ENCODE data around the gene RFC4.

RFC4 gene

GRCh38 chr3:186806089-186807055 lies at the start of gene RFC4 (continued):
- TF ChIP-seq, protein P1, sequence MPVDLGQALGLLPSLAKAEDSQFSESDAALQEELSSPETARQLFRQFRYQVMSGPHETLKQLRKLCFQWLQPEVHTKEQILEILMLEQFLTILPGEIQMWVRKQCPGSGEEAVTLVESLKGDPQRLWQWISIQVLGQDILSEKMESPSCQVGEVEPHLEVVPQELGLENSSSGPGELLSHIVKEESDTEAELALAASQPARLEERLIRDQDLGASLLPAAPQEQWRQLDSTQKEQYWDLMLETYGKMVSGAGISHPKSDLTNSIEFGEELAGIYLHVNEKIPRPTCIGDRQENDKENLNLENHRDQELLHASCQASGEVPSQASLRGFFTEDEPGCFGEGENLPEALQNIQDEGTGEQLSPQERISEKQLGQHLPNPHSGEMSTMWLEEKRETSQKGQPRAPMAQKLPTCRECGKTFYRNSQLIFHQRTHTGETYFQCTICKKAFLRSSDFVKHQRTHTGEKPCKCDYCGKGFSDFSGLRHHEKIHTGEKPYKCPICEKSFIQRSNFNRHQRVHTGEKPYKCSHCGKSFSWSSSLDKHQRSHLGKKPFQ (tag by site-specific recombination; IDR thresholded peaks at IDR 0.05) = no peak
- TF ChIP-seq YY2 (tag by site-specific recombination; IDR thresholded peaks at IDR 0.05) (no peak), ZXDB (tag by site-specific recombination; IDR thresholded peaks at IDR 0.05) (peak; percentile 65; the same call in 1 of the 2 replicates), SCRT2 (tag by site-specific recombination; IDR thresholded peaks at IDR 0.05) (no peak), ZNF701 (tag by site-specific recombination; IDR thresholded peaks at IDR 0.05) (no peak), PRDM4 (tag by site-specific recombination; IDR thresholded peaks at IDR 0.05) (no peak; the same call in 1 of the 2 replicates), ZNF16 (tag by site-specific recombination; IDR thresholded peaks at IDR 0.05; ENCODE audit: low read depth) (no peak), ZNF10 (tag by site-specific recombination; IDR thresholded peaks at IDR 0.05) (no peak), ZNF560 (tag by site-specific recombination; IDR thresholded peaks at IDR 0.05; ENCODE audit: borderline replicate concordance) (no peak), ZNF112 (tag by site-specific recombination; IDR thresholded peaks at IDR 0.05) (no peak), ZNF175 (tag by site-specific recombination; IDR thresholded peaks at IDR 0.05) (no peak), ZFP69B (tag by site-specific recombination; IDR thresholded peaks at IDR 0.05) (0 out of 2 replicates have a peak, but pooled peaks have one; percentile 31), ZNF629 (tag by site-specific recombination; IDR thresholded peaks at IDR 0.05) (peak; percentile 88), KLF16 (tag by site-specific recombination; IDR thresholded peaks at IDR 0.05) (no peak), ZNF423 (tag by site-specific recombination; IDR thresholded peaks at IDR 0.05) (no peak), ZNF843 (tag by site-specific recombination; IDR thresholded peaks at IDR 0.05) (no peak), REPIN1 (tag by site-specific recombination; IDR thresholded peaks at IDR 0.05; ENCODE audit: low read depth) (0 out of 2 replicates have a peak, but pooled peaks have one; percentile 22), ZNF239 (tag by site-specific recombination; IDR thresholded peaks at IDR 0.05) (no peak), HOXD13 (CRISPR knock-in tag; IDR thresholded peaks at IDR 0.05; ENCODE audit: borderline replicate concordance) (0 out of 2 replicates have a peak, but pooled peaks have one; percentile 49), ZNF121 (tag by site-specific recombination; IDR thresholded peaks at IDR 0.05) (no peak), ZNF660 (tag by site-specific recombination; IDR thresholded peaks at IDR 0.05) (peak; percentile 100), ZNF157 (tag by site-specific recombination; IDR thresholded peaks at IDR 0.05) (no peak), ZEB2 (tag by site-specific recombination; IDR thresholded peaks at IDR 0.05) (peak; percentile 95), INSM2 (tag by site-specific recombination; IDR thresholded peaks at IDR 0.05) (0 out of 2 replicates have a peak, but pooled peaks have one; percentile 46), ZNF529 (tag by site-specific recombination; IDR thresholded peaks at IDR 0.05; ENCODE audit: insufficient replicate concordance) (no peak), ZIC2 (tag by site-specific recombination; IDR thresholded peaks at IDR 0.05) (no peak)
- TF ChIP-seq, protein P2, sequence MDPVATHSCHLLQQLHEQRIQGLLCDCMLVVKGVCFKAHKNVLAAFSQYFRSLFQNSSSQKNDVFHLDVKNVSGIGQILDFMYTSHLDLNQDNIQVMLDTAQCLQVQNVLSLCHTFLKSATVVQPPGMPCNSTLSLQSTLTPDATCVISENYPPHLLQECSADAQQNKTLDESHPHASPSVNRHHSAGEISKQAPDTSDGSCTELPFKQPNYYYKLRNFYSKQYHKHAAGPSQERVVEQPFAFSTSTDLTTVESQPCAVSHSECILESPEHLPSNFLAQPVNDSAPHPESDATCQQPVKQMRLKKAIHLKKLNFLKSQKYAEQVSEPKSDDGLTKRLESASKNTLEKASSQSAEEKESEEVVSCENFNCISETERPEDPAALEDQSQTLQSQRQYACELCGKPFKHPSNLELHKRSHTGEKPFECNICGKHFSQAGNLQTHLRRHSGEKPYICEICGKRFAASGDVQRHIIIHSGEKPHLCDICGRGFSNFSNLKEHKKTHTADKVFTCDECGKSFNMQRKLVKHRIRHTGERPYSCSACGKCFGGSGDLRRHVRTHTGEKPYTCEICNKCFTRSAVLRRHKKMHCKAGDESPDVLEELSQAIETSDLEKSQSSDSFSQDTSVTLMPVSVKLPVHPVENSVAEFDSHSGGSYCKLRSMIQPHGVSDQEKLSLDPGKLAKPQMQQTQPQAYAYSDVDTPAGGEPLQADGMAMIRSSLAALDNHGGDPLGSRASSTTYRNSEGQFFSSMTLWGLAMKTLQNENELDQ (tag by site-specific recombination; IDR thresholded peaks at IDR 0.05; ENCODE audit: low read depth) = no peak
- TF ChIP-seq, protein P3, sequence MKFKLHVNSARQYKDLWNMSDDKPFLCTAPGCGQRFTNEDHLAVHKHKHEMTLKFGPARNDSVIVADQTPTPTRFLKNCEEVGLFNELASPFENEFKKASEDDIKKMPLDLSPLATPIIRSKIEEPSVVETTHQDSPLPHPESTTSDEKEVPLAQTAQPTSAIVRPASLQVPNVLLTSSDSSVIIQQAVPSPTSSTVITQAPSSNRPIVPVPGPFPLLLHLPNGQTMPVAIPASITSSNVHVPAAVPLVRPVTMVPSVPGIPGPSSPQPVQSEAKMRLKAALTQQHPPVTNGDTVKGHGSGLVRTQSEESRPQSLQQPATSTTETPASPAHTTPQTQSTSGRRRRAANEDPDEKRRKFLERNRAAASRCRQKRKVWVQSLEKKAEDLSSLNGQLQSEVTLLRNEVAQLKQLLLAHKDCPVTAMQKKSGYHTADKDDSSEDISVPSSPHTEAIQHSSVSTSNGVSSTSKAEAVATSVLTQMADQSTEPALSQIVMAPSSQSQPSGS (tag by site-specific recombination; IDR thresholded peaks at IDR 0.05; ENCODE audit: low read depth) = no peak
- TF ChIP-seq, protein P4, sequence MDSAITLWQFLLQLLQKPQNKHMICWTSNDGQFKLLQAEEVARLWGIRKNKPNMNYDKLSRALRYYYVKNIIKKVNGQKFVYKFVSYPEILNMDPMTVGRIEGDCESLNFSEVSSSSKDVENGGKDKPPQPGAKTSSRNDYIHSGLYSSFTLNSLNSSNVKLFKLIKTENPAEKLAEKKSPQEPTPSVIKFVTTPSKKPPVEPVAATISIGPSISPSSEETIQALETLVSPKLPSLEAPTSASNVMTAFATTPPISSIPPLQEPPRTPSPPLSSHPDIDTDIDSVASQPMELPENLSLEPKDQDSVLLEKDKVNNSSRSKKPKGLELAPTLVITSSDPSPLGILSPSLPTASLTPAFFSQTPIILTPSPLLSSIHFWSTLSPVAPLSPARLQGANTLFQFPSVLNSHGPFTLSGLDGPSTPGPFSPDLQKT (IDR thresholded peaks at IDR 0.05; ENCODE audit: borderline replicate concordance, low read depth, low read length) = peak; percentile 41; the same call in 1 of the 2 replicates

Measured in HEK293 (cell line).